Retina (tissue), 1 donor: ENCODE results near the gene TBCEL.
A peak's percentile ranks its signal among the peaks of the same experiment; 100 is the strongest.

ENCODE experiments used
- DNase-seq: peaks from one replicate; pipeline ENCODE4 v3.0.0-alpha.2; 2016

TBCEL gene

GRCh38 chr11:121067026-121067425 lies 43.1 kb downstream of the TBCEL start:
- no peak for DNase-seq

- DNase-seq, result no peak
These were observed 43.6 kb downstream of the TBCEL start for GRCh38 chr11:121067453-121067852.

- no peak for DNase-seq
These were observed 44.2 kb downstream of the TBCEL start for GRCh38 chr11:121067962-121068647.

- DNase-seq, result no peak
These were observed 44.9 kb downstream of the TBCEL start for GRCh38 chr11:121068787-121069186.

GRCh38 chr11:121070951-121071845 lies 47.3 kb downstream of the TBCEL start:
- DNase-seq, result no peak

- DNase-seq, result peak; percentile 11
These were observed 48.0 kb downstream of the TBCEL start for GRCh38 chr11:121071846-121072450.

GRCh38 chr11:121081321-121081720 lies 57.4 kb downstream of the TBCEL start:
- no peak for DNase-seq

- no peak for DNase-seq
These were observed 58.3 kb downstream of the TBCEL start for GRCh38 chr11:121082219-121082618.

- DNase-seq, result no peak
These were observed 58.8 kb downstream of the TBCEL start for GRCh38 chr11:121082670-121083069.

- no peak for DNase-seq
These were observed 63.0 kb downstream of the TBCEL start for GRCh38 chr11:121086866-121087265.

- no peak for DNase-seq
These were observed 65.7 kb downstream of the TBCEL start for GRCh38 chr11:121089566-121089965.

- DNase-seq, result no peak
These were observed 66.3 kb downstream of the TBCEL start for GRCh38 chr11:121090145-121090721.

- no peak for DNase-seq
These were observed 67.7 kb downstream of the TBCEL start for GRCh38 chr11:121091492-121092152.

GRCh38 chr11:121095561-121095960 lies 71.7 kb downstream of the TBCEL start:
- no peak for DNase-seq

- no peak for DNase-seq
These were observed 75.5 kb downstream of the TBCEL start for GRCh38 chr11:121099364-121099763.

GRCh38 chr11:121099885-121100284 lies 76.0 kb downstream of the TBCEL start:
- no peak for DNase-seq

- no peak for DNase-seq
These were observed 77.0 kb downstream of the TBCEL start, which contains the start of gene TECTA for GRCh38 chr11:121100943-121101342. Gene TECTA (plus strand): TSS chr11:121101243. CDS start chr11:121102666, 1,423 bp downstream.

- no peak for DNase-seq
These were observed 80.4 kb downstream of the TBCEL start for GRCh38 chr11:121104312-121104762.

GRCh38 chr11:121105063-121105480 lies 81.2 kb downstream of the TBCEL start:
- no peak for DNase-seq

- DNase-seq, result no peak
These were observed 81.7 kb downstream of the TBCEL start for GRCh38 chr11:121105481-121106195.

- DNase-seq, result no peak
These were observed 82.9 kb downstream of the TBCEL start for GRCh38 chr11:121106812-121107211.

- no peak for DNase-seq
These were observed 84.5 kb downstream of the TBCEL start for GRCh38 chr11:121108413-121108812.
